HG03103 (cell line): ENCODE data around the gene AUNIP.
"Not testable (repeated sequence)": the region's sequence is repeated elsewhere in the genome, so short reads cannot be mapped to it uniquely, and the experiment has no call there.

Experiments used
- ATAC-seq: cut with Tn5 transposase; IDR thresholded peaks from one replicate; pipeline ENCODE4 v1.9.1; 2021; ENCODE audit warnings: low read depth; ENCODE audit not compliant: unreplicated experiment

Gene AUNIP

DNA sequence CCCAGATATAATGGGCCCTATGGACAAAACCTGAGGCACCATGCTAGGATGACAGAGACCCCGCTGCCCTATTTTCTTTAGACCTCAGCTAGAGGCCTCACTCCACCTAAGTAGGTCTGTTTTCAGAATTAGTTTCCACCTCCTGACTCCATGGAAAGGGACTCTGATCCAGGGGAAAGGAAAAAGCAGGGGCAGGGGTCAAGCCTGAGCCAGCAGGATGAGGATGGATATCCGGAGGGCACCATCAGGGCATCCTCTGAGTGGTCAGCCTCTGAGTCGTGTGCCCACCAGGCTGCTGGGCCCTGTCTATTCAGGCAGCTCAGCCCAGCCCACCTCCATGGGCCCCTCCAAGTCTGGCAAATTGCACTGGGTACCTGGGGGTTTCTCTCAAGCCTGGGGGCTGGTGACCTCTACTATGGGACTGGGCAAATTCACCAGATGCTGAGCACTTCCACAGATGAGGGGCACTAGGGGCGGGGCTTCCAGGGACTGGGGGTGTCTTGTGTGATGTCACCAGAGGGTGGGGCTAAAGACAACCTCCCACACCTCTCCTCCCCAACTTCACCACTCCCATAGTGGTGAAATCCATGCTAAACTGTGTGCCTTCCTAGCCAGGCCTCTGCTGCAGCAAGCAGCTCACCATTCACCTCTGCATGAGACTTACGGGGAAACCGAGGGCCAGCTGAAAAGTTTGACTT, 10.8 kb upstream of the AUNIP start:
- no peak for ATAC-seq

DNA sequence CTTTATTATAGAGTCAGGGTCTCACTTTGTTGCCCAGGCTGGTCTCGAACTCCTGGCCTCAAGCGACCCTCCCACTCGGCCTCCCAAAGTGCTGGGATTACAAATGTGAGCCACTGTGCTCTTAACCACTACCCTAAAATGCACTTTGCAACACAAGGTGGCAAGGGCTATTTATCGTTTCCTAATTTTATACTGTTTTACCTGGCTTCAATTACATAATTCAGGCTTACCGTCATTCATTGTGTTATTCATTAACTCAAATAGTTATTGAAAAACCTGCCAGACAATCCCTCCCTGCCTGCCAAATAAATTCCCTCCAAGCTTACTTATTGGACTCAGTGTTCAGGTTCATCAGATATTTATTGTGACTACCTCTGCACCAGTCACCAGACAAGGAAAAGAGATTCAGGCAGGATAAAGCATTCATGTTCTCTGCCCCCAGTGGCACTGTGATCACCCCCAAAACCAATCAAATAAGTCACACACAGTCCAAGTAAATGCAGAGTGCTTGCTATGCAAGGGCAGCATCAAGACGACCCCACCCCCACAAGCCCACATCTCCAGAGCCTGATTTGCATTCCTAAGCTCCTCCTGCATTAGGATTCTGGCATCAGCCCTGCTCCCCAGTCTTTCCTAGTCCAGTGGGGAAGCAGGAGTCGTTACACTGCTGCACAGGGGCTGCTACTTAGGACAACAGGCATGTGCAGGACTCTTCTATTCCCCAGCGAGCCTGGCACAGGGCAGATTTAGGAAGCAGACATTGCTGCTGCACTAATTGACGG, 8.1 kb upstream of the AUNIP start:
- no peak for ATAC-seq

- ATAC-seq = no peak
Observed at GRCh38 chr1:25866288-25866687, 7.0 kb upstream of the AUNIP start.

GRCh38 chr1:25864434-25864833, 5.2 kb upstream of the AUNIP start:
- no peak for ATAC-seq

- ATAC-seq = no peak
Observed at GRCh38 chr1:25863486-25864262, 4.4 kb upstream of the AUNIP start.

DNA sequence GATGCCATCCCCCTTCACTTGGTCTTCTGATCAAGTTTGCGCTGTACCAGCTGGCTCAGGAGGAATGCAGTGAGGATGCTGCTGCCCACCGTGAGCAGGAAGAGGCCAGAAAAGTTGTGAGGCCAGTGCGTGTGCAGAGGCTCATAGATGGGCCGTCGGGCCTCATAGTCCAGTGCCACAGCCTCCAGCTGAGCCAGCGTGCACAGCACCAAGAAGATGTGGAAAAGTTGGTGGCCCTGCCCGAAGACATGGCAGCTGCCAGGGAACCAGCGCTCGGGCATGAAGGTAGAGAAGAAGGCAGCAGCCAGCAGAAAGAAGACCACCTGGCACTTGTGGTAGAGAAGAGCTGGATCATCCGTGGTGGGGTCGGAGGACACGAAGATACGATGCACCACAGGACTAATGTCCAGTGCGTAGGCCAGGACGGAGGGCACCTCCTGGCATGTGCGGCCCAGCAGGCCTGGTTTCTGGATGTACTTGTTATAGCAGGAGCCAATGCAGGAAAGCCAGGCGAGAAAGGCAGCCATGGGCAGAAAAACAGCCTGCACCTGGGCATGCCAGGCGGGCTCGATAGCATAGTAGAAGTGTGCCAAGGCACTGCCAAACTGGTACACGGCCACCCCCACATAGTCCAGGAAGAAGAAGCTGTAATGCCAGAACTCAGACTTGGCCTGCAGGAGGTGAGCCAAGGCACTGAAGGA, 3.7 kb upstream of the AUNIP start:
- no peak for ATAC-seq

GRCh38 chr1:25861316-25862286, 2.3 kb upstream of the AUNIP start:
- no peak for ATAC-seq

DNA sequence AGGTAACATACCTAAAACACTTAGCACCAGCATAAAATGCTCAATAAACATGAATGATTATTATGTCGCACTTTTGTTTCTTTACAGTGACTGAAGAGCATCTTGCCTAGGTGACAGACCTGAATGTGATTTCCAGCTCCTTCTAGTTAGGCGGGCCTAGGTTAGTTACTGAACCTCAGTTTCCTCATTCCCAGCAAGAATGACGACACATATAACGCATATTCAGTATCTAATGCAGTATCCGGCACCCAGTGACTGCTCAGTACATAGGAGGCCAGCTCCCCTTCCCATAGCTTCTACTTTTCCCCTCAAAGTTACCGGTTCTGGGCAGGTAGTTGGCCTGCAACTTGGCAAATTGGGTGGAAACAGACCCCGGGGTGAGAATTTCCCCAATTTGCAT, 763 bp downstream of the AUNIP start:
- no peak for ATAC-seq

GRCh38 chr1:25856856-25857255, 2.4 kb downstream of the AUNIP start:
- ATAC-seq = no peak

GRCh38 chr1:25854554-25854953, 4.7 kb downstream of the AUNIP start:
- no peak for ATAC-seq

DNA sequence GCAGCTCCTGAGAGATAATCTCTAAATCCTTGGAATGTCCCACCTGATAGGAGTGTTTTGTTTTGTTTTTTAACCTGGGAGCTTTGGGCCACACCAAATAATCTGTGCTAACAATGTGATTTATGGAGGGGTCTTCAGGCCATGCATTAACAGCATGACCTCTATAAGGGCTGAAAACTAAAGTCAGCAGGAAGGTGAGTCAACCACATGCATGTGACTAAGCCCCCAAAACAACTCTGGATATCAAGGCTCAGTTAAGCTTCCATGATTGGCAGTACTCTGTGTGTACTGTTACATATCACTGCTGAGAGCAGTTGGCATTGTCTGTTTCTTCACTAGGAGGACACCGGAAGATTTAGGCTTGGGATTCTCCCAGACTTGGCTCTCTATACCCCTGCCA, 10.7 kb downstream of the AUNIP start:
- no peak for ATAC-seq

GRCh38 chr1:25847929-25848328, 11.3 kb downstream of the AUNIP start:
- ATAC-seq = no peak

DNA sequence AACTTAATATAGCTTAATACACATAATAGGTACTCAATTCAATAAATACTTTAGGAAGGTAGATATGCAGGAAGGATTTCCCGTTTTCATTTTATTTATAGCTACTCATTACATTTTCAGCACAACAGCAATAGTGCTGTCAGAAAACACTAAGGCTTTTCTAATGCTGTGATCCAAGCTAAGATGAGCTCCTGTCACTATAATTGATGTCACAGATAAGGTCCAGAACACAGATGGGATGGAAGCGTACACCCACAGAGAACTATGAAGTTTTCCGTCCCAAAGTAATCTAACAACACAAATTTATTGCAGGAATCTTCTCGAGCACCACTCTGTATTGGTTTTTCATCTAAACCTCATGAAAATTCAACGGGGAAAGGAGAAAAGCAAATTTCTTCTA, 13.6 kb downstream of the AUNIP start:
- ATAC-seq = no peak

- ATAC-seq = no peak
Observed at GRCh38 chr1:25844536-25845337, 14.5 kb downstream of the AUNIP start.

- ATAC-seq = no peak
Observed at GRCh38 chr1:25843483-25843882, 15.8 kb downstream of the AUNIP start.

GRCh38 chr1:25839808-25840207, 19.4 kb downstream of the AUNIP start:
- ATAC-seq = not testable (repeated sequence)

GRCh38 chr1:25837262-25837875, 21.9 kb downstream of the AUNIP start:
- no peak for ATAC-seq

DNA sequence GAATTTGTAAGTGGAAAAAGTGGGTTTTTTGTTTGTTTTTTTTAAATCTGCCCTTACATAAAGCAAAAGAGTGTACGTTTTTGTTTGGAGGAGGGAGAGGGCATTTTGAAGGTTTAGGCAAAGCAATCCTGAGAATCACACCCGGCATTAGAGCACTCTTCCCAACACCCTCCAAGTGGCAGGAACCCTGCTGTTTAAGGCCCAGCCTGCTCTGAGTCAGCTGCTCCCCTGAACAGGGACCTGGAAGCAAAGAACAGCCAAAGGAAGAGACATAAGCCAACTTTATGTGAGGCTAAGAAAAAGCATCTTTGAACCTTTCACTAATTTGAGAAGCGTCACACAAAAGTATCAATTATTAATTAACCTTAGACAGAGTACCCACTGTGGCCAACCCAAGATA, 22.6 kb downstream of the AUNIP start:
- ATAC-seq = no peak
